MM.1S (cell line): ENCODE results near the gene RGS7.

Experiments used
- CTCF ChIP-seq: fragments of 300-600 bp; sonication (generic); IDR thresholded peaks from 2 replicates; pipeline ENCODE4 v1.5.1; 2016; ENCODE audit warnings: antibody characterized with exemption, low read length, mixed read lengths
- EZH2 ChIP-seq: fragments of 300-600 bp; sonication (generic); optimal IDR thresholded peaks from 2 replicates; pipeline ENCODE3; 2017; ENCODE audit warnings: low read depth, mild to moderate bottlenecking, antibody characterized with exemption, low read length, mixed read lengths
- EZH2phosphoT487 ChIP-seq: fragments of 300-600 bp; sonication (generic); IDR thresholded peaks from 2 replicates; pipeline ENCODE4 v1.6.1; 2018; ENCODE audit warnings: antibody characterized with exemption, low read length

- no peak for TF ChIP-seq CTCF
- no peak for TF ChIP-seq EZH2
- TF ChIP-seq EZH2phosphoT487, result no peak
Measured at GRCh38 chr1:241217516-241217915, 139.5 kb downstream of the RGS7 start.
